Keratinocyte (primary cell): Measurements from ENCODE around the gene ATP1A3. TPM values are rescaled to one million over a fixed set of nuclear protein-coding genes. Genes with fewer than 3 reads are reported as not detected.
A peak's percentile ranks its signal among the peaks of the same experiment; 100 is the strongest.

Source experiments
- DNase-seq: peaks from one replicate; pipeline ENCODE4 v3.0.0-alpha.2; 2011; ENCODE audit warnings: low read depth, missing footprints, low spot score
- FAIRE-seq: peaks from 2 replicates; lab custom pipeline; 2011; peaks lifted over from hg19 to GRCh38; lab: Jason Lieb, UNC
- H2AFZ ChIP-seq: 2 replicates; pipeline ENCODE4 v1.6.0; 2012; ENCODE audit warnings: low read length, control low read depth, inconsistent platforms; ENCODE audit not compliant: control insufficient read depth
- H3K27ac ChIP-seq: 2 replicates; pipeline ENCODE4 v1.5.1; 2011; ENCODE audit warnings: low read length; ENCODE audit not compliant: control insufficient read depth, insufficient read depth
- H3K27me3 ChIP-seq: 3 replicates; pipeline ENCODE4 v1.6.0; 2011; ENCODE audit warnings: low read length; ENCODE audit not compliant: control insufficient read depth, insufficient read depth; ENCODE audit errors: extremely low read depth
- H3K36me3 ChIP-seq, 2 experiments: 2 replicates in 1 of 2; 3 replicates in 1 of 2; pipeline ENCODE4 v1.5.1; 2011; ENCODE audit warnings: low read length in 2 of 2, mild to moderate bottlenecking in 1 of 2; ENCODE audit not compliant: control insufficient read depth in 2 of 2, insufficient read depth in 2 of 2; ENCODE audit errors: extremely low read depth in 1 of 2
- H3K4me1 ChIP-seq: 3 replicates; pipeline ENCODE4 v1.5.1; 2011; ENCODE audit warnings: low read length; ENCODE audit not compliant: control insufficient read depth, insufficient read depth; ENCODE audit errors: extremely low read depth
- H3K4me2 ChIP-seq: 3 replicates; pipeline ENCODE4 v1.6.0; 2011; ENCODE audit warnings: low read depth, low read length; ENCODE audit not compliant: control insufficient read depth, insufficient read depth; ENCODE audit errors: extremely low read depth
- H3K4me3 ChIP-seq, 3 experiments: fragments of 200-600 bp in 1 of 3; sonication (generic) in 1 of 3; 2 replicates in 2 of 3; 3 replicates in 1 of 3; pipeline ENCODE4 v1.5.1; 2011 to 2016; ENCODE audit warnings: low read length in 3 of 3, mild to moderate bottlenecking in 3 of 3, control low read depth in 2 of 3, inconsistent platforms in 1 of 3, low read depth in 1 of 3, mixed read lengths in 1 of 3, mixed run types in 1 of 3, moderate library complexity in 1 of 3; ENCODE audit not compliant: control insufficient read depth in 2 of 3, insufficient read depth in 2 of 3; ENCODE audit errors: extremely low read depth in 1 of 3
- H3K79me2 ChIP-seq: 2 replicates; pipeline ENCODE4 v1.6.0; 2012; ENCODE audit warnings: low read length; ENCODE audit not compliant: control insufficient read depth, insufficient read depth
- H3K9ac ChIP-seq: 3 replicates; pipeline ENCODE4 v1.6.0; 2011; ENCODE audit warnings: low read length; ENCODE audit not compliant: control insufficient read depth, insufficient read depth; ENCODE audit errors: extremely low read depth
- H3K9me1 ChIP-seq: 3 replicates; pipeline ENCODE4 v1.6.0; 2011; ENCODE audit warnings: low read length; ENCODE audit not compliant: control insufficient read depth, insufficient read depth; ENCODE audit errors: extremely low read depth
- H3K9me3 ChIP-seq: 2 replicates; pipeline ENCODE4 v1.5.1; 2012; ENCODE audit warnings: low read depth, low read length; ENCODE audit not compliant: control insufficient read depth
- H4K20me1 ChIP-seq: 3 replicates; pipeline ENCODE4 v1.6.0; 2011; ENCODE audit warnings: low read length; ENCODE audit not compliant: control insufficient read depth, insufficient read depth; ENCODE audit errors: extremely low read depth
- CTCF ChIP-seq, 3 experiments: IDR thresholded peaks in 1 of 3; conservative IDR thresholded peaks in 1 of 3; optimal IDR thresholded peaks in 1 of 3; 2 replicates in 2 of 3; 3 replicates in 1 of 3; pipeline versions ENCODE3 to v1.5.1; 2011; ENCODE audit warnings: low read length in 3 of 3, mild to moderate bottlenecking in 3 of 3, moderate library complexity in 2 of 3, control low read depth in 1 of 3, inconsistent platforms in 1 of 3; ENCODE audit not compliant: insufficient read depth in 2 of 3; ENCODE audit errors: extremely low read depth in 1 of 3
- EZH2 ChIP-seq: IDR thresholded peaks from one replicate; pipeline ENCODE4 v1.6.1; 2012; ENCODE audit warnings: inconsistent platforms, mild to moderate bottlenecking, low read length, moderate library complexity
- dilution Hi-C: fragments of 300-500 bp; cut with MboI; formaldehyde crosslinking; loops from one replicate; pipeline ENCODE4 v1.7.0; 2020; ENCODE audit warnings: low sequenced_read_pairs; ENCODE audit not compliant: extremely low pct_ligation_motif_present
- polyA plus RNA-seq, 5 experiments: library from polyadenylated mRNA; depleted of rRNA in 3 of 5; stranded (reverse) in 3 of 5; stranded (forward) in 1 of 5; unstranded in 1 of 5; fragments of >200 nt; gene quantifications; 1 replicate in 1 of 5; 2 replicates in 3 of 5; 3 replicates in 1 of 5; pipeline versions ENCODE4 v1.2.1 to v1.2.3, GENCODE V29; 2011 to 2012; ENCODE audit warnings: missing spikeins in 2 of 5, low read depth in 1 of 5, low replicate concordance in 1 of 5

Gene ATP1A3
- polyA plus RNA-seq, 1 donor (not counting 4 experiments of a cell fraction or from before 2014, with no cell fraction given): not detected

GRCh38 chr19:41991025-41991424 is 3.0 kb downstream of the ATP1A3 start:
- Histone ChIP-seq H3K9me3 (no peaks in the 10 kb centered on the region), H3K9ac (no peak overlapping the region), H3K4me3 (no peak overlapping the region), H3K4me2 (no peak overlapping the region), H3K9me1 (no peaks in the 10 kb centered on the region), H3K4me1 (no peaks in the 10 kb centered on the region), H2AFZ (no peak overlapping the region), H3K27me3 (peaks cover 33% of the 10 kb centered on the region), H4K20me1 (no peaks in the 10 kb centered on the region), H3K36me3 (no peaks in the 10 kb centered on the region), H3K27ac (no peak overlapping the region), H3K79me2 (no peaks in the 10 kb centered on the region)
- no peak for TF ChIP-seq CTCF (optimal IDR thresholded peaks at IDR 0.05 in 1 of 3, IDR thresholded peaks at IDR 0.05 in 1 of 3, conservative IDR thresholded peaks at IDR 0.05 in 1 of 3; ENCODE audit: extremely low read depth in 1 of 3, insufficient read depth in 2 of 3, low read length in 3 of 3)
- TF ChIP-seq EZH2: no peak
- DNase-seq: no peak
- dilution Hi-C loops: no loop called here
- FAIRE-seq: no peak

GRCh38 chr19:41990615-41991014 is 3.4 kb downstream of the ATP1A3 start:
- Histone ChIP-seq H4K20me1 (no peaks in the 10 kb centered on the region), H3K9me3 (no peaks in the 10 kb centered on the region), H3K4me2 (no peak overlapping the region), H2AFZ (no peak overlapping the region), H3K79me2 (no peaks in the 10 kb centered on the region), H3K9ac (no peak overlapping the region), H3K4me3 (no peak overlapping the region), H3K4me1 (no peaks in the 10 kb centered on the region), H3K36me3 (no peaks in the 10 kb centered on the region), H3K27ac (no peak overlapping the region), H3K9me1 (no peaks in the 10 kb centered on the region), H3K27me3 (peaks cover 31% of the 10 kb centered on the region)
- TF ChIP-seq EZH2 (peak; percentile 2), CTCF (optimal IDR thresholded peaks at IDR 0.05 in 1 of 3, IDR thresholded peaks at IDR 0.05 in 1 of 3, conservative IDR thresholded peaks at IDR 0.05 in 1 of 3; ENCODE audit: extremely low read depth in 1 of 3, insufficient read depth in 2 of 3, low read length in 3 of 3) (no peak)
- DNase-seq (no peak), FAIRE-seq (no peak)
- dilution Hi-C loops: no loop called here
